Uterus (tissue), 2 donors: ENCODE results near the gene EFS.

Source experiments
- CTCF ChIP-seq, 4 experiments: fragments of 200-600 bp in 2 of 4; fragments of 450-650 bp in 2 of 4; sonication (generic) in 2 of 4; IDR thresholded peaks; one replicate each; pipeline ENCODE4 v1.5.1; 2016 to 2019; ENCODE audit warnings: antibody characterized with exemption in 4 of 4, mild to moderate bottlenecking in 2 of 4, moderate library complexity in 1 of 4
- POLR2A ChIP-seq, 2 donors: fragments of 450-650 bp; IDR thresholded peaks; one replicate each; pipeline ENCODE4 v1.6.1; 2016; ENCODE audit warnings: antibody characterized with exemption in 2 of 2, mild to moderate bottlenecking in 1 of 2, moderate library complexity in 1 of 2

- TF ChIP-seq CTCF (IDR thresholded peaks at IDR 0.05) (no peak), POLR2A (IDR thresholded peaks at IDR 0.05) (no peak)
These were observed 36.3 kb upstream of the EFS start for GRCh38 chr14:23401291-23401690.
